Fibroblast of lung (primary cell): ENCODE results near the gene DLGAP1.

Source experiments
- EZH2 ChIP-seq: IDR thresholded peaks from 2 replicates; pipeline ENCODE4 v1.5.1; 2012; ENCODE audit warnings: low read length, control low read depth, mild to moderate bottlenecking; ENCODE audit errors: missing control alignments
- TF ChIP-seq, protein P1 (sequence below), 2 donors: IDR thresholded peaks in 1 of 2; conservative IDR thresholded peaks in 1 of 2; 1 replicate in 1 of 2; 2 replicates in 1 of 2; pipeline ENCODE4 v1.5.1; 2011 to 2012; ENCODE audit warnings: low read length in 2 of 2, control low read depth in 1 of 2, inconsistent platforms in 1 of 2, low read depth in 1 of 2, mild to moderate bottlenecking in 1 of 2

DNA sequence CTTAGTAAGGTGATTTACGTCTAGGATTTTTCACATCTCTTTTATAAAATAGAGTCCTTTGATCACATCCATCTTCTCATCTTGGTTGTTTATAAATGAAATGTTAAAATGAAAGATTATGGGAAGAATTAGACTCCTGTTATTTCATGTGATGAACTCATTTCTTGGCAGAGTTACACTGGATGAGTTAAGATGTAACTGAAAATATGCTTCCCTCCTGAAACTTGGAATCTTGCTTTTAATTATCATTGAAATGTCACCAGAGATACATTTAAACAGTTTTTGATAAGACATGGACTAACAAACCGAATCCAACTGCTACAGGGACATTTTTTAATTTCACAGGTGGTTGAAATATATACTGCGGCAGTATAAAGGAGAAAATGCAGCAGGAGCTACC lies 274.0 kb downstream of the DLGAP1 start:
- TF ChIP-seq, protein P1, sequence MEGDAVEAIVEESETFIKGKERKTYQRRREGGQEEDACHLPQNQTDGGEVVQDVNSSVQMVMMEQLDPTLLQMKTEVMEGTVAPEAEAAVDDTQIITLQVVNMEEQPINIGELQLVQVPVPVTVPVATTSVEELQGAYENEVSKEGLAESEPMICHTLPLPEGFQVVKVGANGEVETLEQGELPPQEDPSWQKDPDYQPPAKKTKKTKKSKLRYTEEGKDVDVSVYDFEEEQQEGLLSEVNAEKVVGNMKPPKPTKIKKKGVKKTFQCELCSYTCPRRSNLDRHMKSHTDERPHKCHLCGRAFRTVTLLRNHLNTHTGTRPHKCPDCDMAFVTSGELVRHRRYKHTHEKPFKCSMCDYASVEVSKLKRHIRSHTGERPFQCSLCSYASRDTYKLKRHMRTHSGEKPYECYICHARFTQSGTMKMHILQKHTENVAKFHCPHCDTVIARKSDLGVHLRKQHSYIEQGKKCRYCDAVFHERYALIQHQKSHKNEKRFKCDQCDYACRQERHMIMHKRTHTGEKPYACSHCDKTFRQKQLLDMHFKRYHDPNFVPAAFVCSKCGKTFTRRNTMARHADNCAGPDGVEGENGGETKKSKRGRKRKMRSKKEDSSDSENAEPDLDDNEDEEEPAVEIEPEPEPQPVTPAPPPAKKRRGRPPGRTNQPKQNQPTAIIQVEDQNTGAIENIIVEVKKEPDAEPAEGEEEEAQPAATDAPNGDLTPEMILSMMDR (conservative IDR thresholded peaks at IDR 0.05 in 1 of 2, IDR thresholded peaks at IDR 0.05 in 1 of 2; ENCODE audit: low read depth in 1 of 2, low read length in 2 of 2), result no peak
- TF ChIP-seq EZH2, result no peak
